Small intestine (tissue), 7 donors: Measurements from ENCODE around the gene COPS4. TPM values are rescaled to one million over a fixed set of nuclear protein-coding genes. Genes with fewer than 3 reads are reported as not detected.
"Not testable (repeated sequence)": the region's sequence is repeated elsewhere in the genome, so short reads cannot be mapped to it uniquely, and the experiment has no call there.

Experiments
- DNase-seq, 2 donors: peaks; one replicate each; pipeline versions ENCODE4 v3.0.0 to v3.0.0-alpha.2; 2013
- FAIRE-seq: peaks from 2 replicates; lab custom pipeline; 2012; peaks lifted over from hg19 to GRCh38; lab: Jason Lieb, UNC
- H3K27ac ChIP-seq, 3 donors: one replicate each; pipeline ENCODE4 v1.5.1; 2013; ENCODE audit warnings: low read length in 2 of 3, mild to moderate bottlenecking in 2 of 3, control low read depth in 1 of 3, inconsistent platforms in 1 of 3, low read depth in 1 of 3, moderate library complexity in 1 of 3
- H3K27me3 ChIP-seq, 3 donors: one replicate each; pipeline ENCODE4 v1.6.1; 2013; ENCODE audit warnings: low read length in 3 of 3, inconsistent platforms in 1 of 3; ENCODE audit not compliant: control insufficient read depth in 3 of 3, insufficient read depth in 3 of 3
- H3K36me3 ChIP-seq, 3 donors: one replicate each; pipeline ENCODE4 v1.6.1; 2013; ENCODE audit warnings: low read length in 3 of 3, inconsistent platforms in 1 of 3, low read depth in 1 of 3, mild to moderate bottlenecking in 1 of 3, moderate library complexity in 1 of 3; ENCODE audit not compliant: control insufficient read depth in 3 of 3, insufficient read depth in 2 of 3
- H3K4me1 ChIP-seq, 3 donors: one replicate each; pipeline ENCODE4 v1.6.1; 2013; ENCODE audit warnings: low read length in 2 of 3, inconsistent platforms in 1 of 3, low read depth in 1 of 3, mild to moderate bottlenecking in 1 of 3, moderate library complexity in 1 of 3; ENCODE audit not compliant: control insufficient read depth in 3 of 3, insufficient read depth in 2 of 3
- H3K4me3 ChIP-seq, 3 donors: one replicate each; pipeline ENCODE4 v1.5.1; 2013; ENCODE audit warnings: low read length in 3 of 3, control low read depth in 1 of 3, inconsistent platforms in 1 of 3, low read depth in 1 of 3, mild to moderate bottlenecking in 1 of 3, moderate library complexity in 1 of 3
- H3K9me3 ChIP-seq, 2 donors: one replicate each; pipeline ENCODE4 v1.6.1; 2013; ENCODE audit warnings: low read depth in 1 of 2, low read length in 1 of 2; ENCODE audit not compliant: control insufficient read depth in 2 of 2, insufficient read depth in 1 of 2
- WGBS, 3 donors: extraction: QIAGEN DNeasy Blood & Tissue Kit; methylation state at CpG; one replicate each; pipeline ENCODE4 v1.1.7; 2013; 5-methylcytosine and 5-hydroxymethylcytosine counted together
- polyA plus RNA-seq, 4 donors: library from polyadenylated mRNA; stranded (reverse) in 3 of 4; unstranded in 1 of 4; fragments of 200-250 nt in 3 of 4; fragments of 120-200 nt in 1 of 4; gene quantifications; one replicate each; pipeline versions ENCODE4 v1.2.1 to v1.2.3, GENCODE V29; 2013
- donor health status: healthy with polysubstance abuse.
- donor health status: control.
- donor health status: control.
- donor health status: Bipolar disorder and iron deficiency.
- donor health status: healthy.

COPS4 gene
- polyA plus RNA-seq, 4 donors: 23.5 to 46.9 (median 31.4) TPM

GRCh38 chr4:83003044-83003791 lies 31.8 kb upstream of the COPS4 start:
- H3K4me1 ChIP-seq, DNase-seq, FAIRE-seq, H3K36me3 ChIP-seq, H3K4me3 ChIP-seq, H3K27ac ChIP-seq, H3K27me3 ChIP-seq, H3K9me3 ChIP-seq: not testable (repeated sequence)
- 89 to 93% (median 90%) methylated on average over 14 of the region's 14 CpGs for WGBS, 3 donors

GRCh38 chr4:83009529-83009928 lies 25.5 kb upstream of the COPS4 start:
- peak overlapping the region in 1 of 3 donors; percentile 97 for H3K27ac ChIP-seq
- no peaks in the 10 kb centered on the region for H3K9me3 ChIP-seq
- DNase-seq: peak in 1 of 2 donors; percentile 14
- peak overlapping the region in 2 of 3 donors; percentile 82 to 94 for H3K4me3 ChIP-seq
- FAIRE-seq: no peak
- 41 to 57% (median 53%) methylated on average over 3 of the region's 3 CpGs for WGBS, 3 donors
- peaks cover 0 to 4% (median 0%) of the 10 kb centered on the region in 3 donors for H3K36me3 ChIP-seq
- H3K4me1 ChIP-seq: peaks cover 0 to 17% (median 4%) of the 10 kb centered on the region in 3 donors
- no peaks in the 10 kb centered on the region for H3K27me3 ChIP-seq

- peaks cover 0 to 4% (median 0%) of the 10 kb centered on the region in 3 donors for H3K36me3 ChIP-seq
- H3K27ac ChIP-seq: peak overlapping the region; percentile 93 to 99 (median 97)
- H3K4me1 ChIP-seq: peaks cover 0 to 17% (median 4%) of the 10 kb centered on the region in 3 donors
- FAIRE-seq: no peak
- WGBS, 3 donors: 0 to 1% (median 1%) methylated on average over 14 of the region's 14 CpGs
- peak overlapping the region; percentile 82 to 94 (median 83) for H3K4me3 ChIP-seq
- DNase-seq: peak in 1 of 2 donors; percentile 20
- H3K9me3 ChIP-seq: no peaks in the 10 kb centered on the region
- H3K27me3 ChIP-seq: no peaks in the 10 kb centered on the region
These were observed 24.9 kb upstream of the COPS4 start for GRCh38 chr4:83010111-83010521.

GRCh38 chr4:83010522-83011318 lies 24.3 kb upstream of the COPS4 start, which contains the start of gene LIN54:
LIN54 (minus strand) TSS chr4:83010823; CDS start chr4:82984844, 25,979 bp downstream.
- H3K4me1 ChIP-seq: peaks cover 0 to 17% (median 4%) of the 10 kb centered on the region in 3 donors
- FAIRE-seq (no peak), DNase-seq (peak; percentile 87 to 91)
- no peaks in the 10 kb centered on the region for H3K27me3 ChIP-seq
- peak within 1 kb of the TSS; percentile 93 to 99 (median 97) for H3K27ac ChIP-seq
- H3K4me3 ChIP-seq: peak within 1 kb of the TSS; percentile 82 to 94 (median 83)
- WGBS, 3 donors: 1% methylated on average over 40 to 54 of the region's 54 CpGs
- no peaks in the 10 kb centered on the region for H3K9me3 ChIP-seq
- no peaks in the 10 kb centered on the region for H3K36me3 ChIP-seq

- Histone ChIP-seq H3K27me3 (no peaks in the 10 kb centered on the region), H3K27ac (peak overlapping the region; percentile 34 to 83 (median 83)), H3K4me1 (peaks cover 0 to 17% (median 4%) of the 10 kb centered on the region in 3 donors), H3K4me3 (peak overlapping the region; percentile 77 to 78 (median 77)), H3K9me3 (no peaks in the 10 kb centered on the region), H3K36me3 (no peaks in the 10 kb centered on the region)
- DNase-seq (peak in 1 of 2 donors; percentile 25), FAIRE-seq (no peak)
- WGBS, 3 donors: 1 to 2% (median 2%) methylated on average over 5 of the region's 5 CpGs
These were observed 23.2 kb upstream of the COPS4 start for GRCh38 chr4:83011689-83012199.

GRCh38 chr4:83012200-83012686 lies 22.7 kb upstream of the COPS4 start:
- DNase-seq: peak; percentile 35 to 68
- Histone ChIP-seq H3K4me3 (peak overlapping the region; percentile 77 to 78 (median 77)), H3K36me3 (no peaks in the 10 kb centered on the region), H3K9me3 (no peaks in the 10 kb centered on the region), H3K27ac (peak overlapping the region; percentile 34 to 83 (median 83)), H3K4me1 (peaks cover 0 to 17% (median 4%) of the 10 kb centered on the region in 3 donors), H3K27me3 (no peaks in the 10 kb centered on the region)
- no peak for FAIRE-seq
- 0% methylated on average over 30 to 43 of the region's 43 CpGs for WGBS, 3 donors

- 0 to 1% (median 0%) methylated on average over 38 to 73 of the region's 73 CpGs for WGBS, 3 donors
- H3K4me3 ChIP-seq: peak overlapping the region; percentile 77 to 78 (median 77)
- no peaks in the 10 kb centered on the region for H3K9me3 ChIP-seq
- H3K4me1 ChIP-seq: peaks cover 0 to 17% (median 4%) of the 10 kb centered on the region in 3 donors
- H3K27ac ChIP-seq: peak overlapping the region; percentile 48 to 83 (median 83)
- peak; percentile 98 to 100 for DNase-seq
- no peaks in the 10 kb centered on the region for H3K36me3 ChIP-seq
- no peaks in the 10 kb centered on the region for H3K27me3 ChIP-seq
- FAIRE-seq: no peak
These were observed 22.1 kb upstream of the COPS4 start for GRCh38 chr4:83012687-83013419.
